Muscle of leg (tissue), 11 donors: Measurements from ENCODE around the gene KCNG3. TPM values are rescaled to one million over a fixed set of nuclear protein-coding genes. Genes with fewer than 3 reads are reported as not detected.

Experiments used
- DNase-seq: peaks from one replicate; pipeline ENCODE4 v3.0.0; 2013
- H3K27ac ChIP-seq: one replicate; pipeline ENCODE4 v1.5.1; 2013; ENCODE audit warnings: mild to moderate bottlenecking, low read length, control low read depth
- H3K27me3 ChIP-seq: one replicate; pipeline ENCODE4 v1.6.1; 2013; ENCODE audit warnings: low read length; ENCODE audit not compliant: control insufficient read depth, insufficient read depth
- H3K36me3 ChIP-seq: one replicate; pipeline ENCODE4 v1.6.1; 2013; ENCODE audit warnings: low read length; ENCODE audit not compliant: control insufficient read depth, insufficient read depth
- H3K4me1 ChIP-seq: one replicate; pipeline ENCODE4 v1.6.1; 2013; ENCODE audit warnings: low read length; ENCODE audit not compliant: control insufficient read depth, insufficient read depth
- H3K4me3 ChIP-seq: one replicate; pipeline ENCODE4 v1.5.1; 2013; ENCODE audit warnings: low read length, control low read depth
- H3K9me3 ChIP-seq: replicated peaks from 2 replicates; pipeline ENCODE4 v1.6.1; 2013; ENCODE audit warnings: low read depth, low read length; ENCODE audit not compliant: control insufficient read depth
- WGBS: methylation state at CpG from one replicate; pipeline ENCODE4 v1.1.5; 2013; ENCODE audit warnings: missing lambda C conversion rate; ENCODE audit not compliant: insufficient coverage; 5-methylcytosine and 5-hydroxymethylcytosine counted together
- polyA plus RNA-seq, 8 donors: library from polyadenylated mRNA; unstranded; fragments of 120-200 nt; gene quantifications; one replicate each; pipeline versions ENCODE4 v1.2.1 to v1.2.3, GENCODE V29; 2013; ENCODE audit warnings: inconsistent platforms in 1 of 8, low replicate concordance in 1 of 8; ENCODE audit not compliant: insufficient read length in 8 of 8, insufficient read depth in 1 of 8
- total RNA-seq: library from RNA; stranded (reverse); fragments of 120-200 nt; gene quantifications from one replicate; pipeline ENCODE4 v1.2.4, GENCODE V29; 2013

Gene KCNG3
- total and polyA plus RNA-seq, 9 donors: 0.04 to 0.09 TPM; not detected in 7

GRCh38 chr2:42510608-42511243, 16.9 kb upstream of the KCNG3 start:
- DNase-seq: no peak
- Histone ChIP-seq H3K4me3 (no peak overlapping the region), H3K27ac (no peak overlapping the region), H3K9me3 (no peaks in the 10 kb centered on the region), H3K4me1 (no peaks in the 10 kb centered on the region), H3K36me3 (no peaks in the 10 kb centered on the region), H3K27me3 (no peaks in the 10 kb centered on the region)
- no CpG with 5 or more reads among the region's 2 CpGs for WGBS

- no peak for DNase-seq
- no peaks in the 10 kb centered on the region for H3K27me3 ChIP-seq
- H3K27ac ChIP-seq: no peak overlapping the region
- no CpG with 5 or more reads among the region's 6 CpGs for WGBS
- H3K36me3 ChIP-seq: no peaks in the 10 kb centered on the region
- H3K4me1 ChIP-seq: no peaks in the 10 kb centered on the region
- H3K4me3 ChIP-seq: no peak overlapping the region
- H3K9me3 ChIP-seq: no peaks in the 10 kb centered on the region
Observed at GRCh38 chr2:42510191-42510590, 16.4 kb upstream of the KCNG3 start.

- Histone ChIP-seq H3K27me3 (no peaks in the 10 kb centered on the region), H3K27ac (no peak overlapping the region), H3K4me1 (no peaks in the 10 kb centered on the region), H3K9me3 (no peaks in the 10 kb centered on the region), H3K36me3 (no peaks in the 10 kb centered on the region), H3K4me3 (no peak overlapping the region)
- WGBS: 72% methylated on average over 5 of the region's 10 CpGs
- no peak for DNase-seq
Observed at GRCh38 chr2:42504364-42505230, 10.8 kb upstream of the KCNG3 start.

DNA sequence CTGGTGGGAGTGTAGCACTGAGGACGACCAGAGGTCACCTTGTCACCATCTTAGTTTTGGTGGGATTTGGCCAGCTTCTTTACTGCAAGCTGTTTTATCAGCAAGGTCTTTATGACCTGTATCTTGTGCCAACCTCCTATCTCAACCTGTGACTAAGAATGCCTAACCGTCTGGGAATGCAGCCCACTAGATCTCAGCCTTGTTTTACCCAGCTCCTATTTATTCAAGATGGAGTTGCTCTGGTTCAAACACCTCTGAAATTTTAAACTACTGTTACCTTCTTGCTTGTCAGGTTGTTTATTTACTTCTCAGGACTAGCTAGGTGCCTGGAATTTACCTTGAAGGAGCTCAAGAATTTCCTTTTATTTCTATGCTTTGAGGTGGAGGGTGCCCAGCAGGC, 9.5 kb upstream of the KCNG3 start:
- no peak overlapping the region for H3K27ac ChIP-seq
- no peaks in the 10 kb centered on the region for H3K9me3 ChIP-seq
- H3K4me1 ChIP-seq: no peaks in the 10 kb centered on the region
- WGBS: 83% methylated on average over 1 of the region's 2 CpGs
- H3K4me3 ChIP-seq: no peak overlapping the region
- H3K36me3 ChIP-seq: no peaks in the 10 kb centered on the region
- H3K27me3 ChIP-seq: no peaks in the 10 kb centered on the region
- DNase-seq: no peak

DNA sequence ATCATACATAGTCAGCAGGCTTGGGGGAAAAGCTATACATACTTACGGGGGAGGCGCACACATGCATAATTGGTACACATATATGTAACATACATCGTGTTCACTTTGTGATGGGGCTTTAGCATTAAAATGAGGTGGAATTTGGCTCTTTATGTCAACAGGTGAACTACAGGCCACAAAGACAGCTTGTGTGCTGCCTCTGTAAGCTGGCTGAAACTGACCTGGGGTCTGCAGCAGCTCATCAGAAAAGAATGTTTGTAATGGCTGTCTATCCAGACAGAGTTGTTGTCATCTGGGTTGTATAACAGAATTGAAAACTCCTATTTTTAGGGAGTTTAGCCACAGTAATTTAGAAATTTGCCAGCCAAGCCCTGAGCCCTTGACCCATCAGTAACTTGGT, 4.7 kb upstream of the KCNG3 start:
- no CpG with 5 or more reads among the region's 3 CpGs for WGBS
- Histone ChIP-seq H3K27ac (no peak overlapping the region), H3K36me3 (no peaks in the 10 kb centered on the region), H3K4me1 (peaks cover 8% of the 10 kb centered on the region), H3K9me3 (no peaks in the 10 kb centered on the region), H3K27me3 (peaks cover 17% of the 10 kb centered on the region), H3K4me3 (no peak overlapping the region)
- no peak for DNase-seq

DNA sequence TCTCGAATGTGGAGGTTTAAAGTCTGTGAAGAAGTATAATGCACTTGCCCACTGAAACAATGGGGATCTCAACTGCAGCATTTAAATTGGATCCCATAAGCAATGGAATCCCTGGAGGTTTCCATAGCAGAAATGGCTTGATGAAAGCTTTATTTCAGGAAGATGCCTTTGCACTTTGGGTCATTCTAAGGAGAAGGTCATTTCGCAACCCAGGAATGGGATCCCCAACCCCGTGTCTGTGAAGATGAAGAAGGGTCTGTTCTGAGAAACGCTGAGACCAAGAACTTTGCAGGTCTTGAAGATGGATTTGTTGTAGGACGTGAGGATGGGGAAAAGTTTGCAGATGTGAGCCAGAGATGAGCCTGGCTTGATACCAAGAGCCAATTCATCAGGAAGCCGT, 1.8 kb upstream of the KCNG3 start:
- Histone ChIP-seq H3K9me3 (no peaks in the 10 kb centered on the region), H3K27me3 (peaks cover 33% of the 10 kb centered on the region), H3K4me1 (peaks cover 11% of the 10 kb centered on the region), H3K36me3 (no peaks in the 10 kb centered on the region), H3K27ac (no peak overlapping the region), H3K4me3 (no peak overlapping the region)
- 58% methylated on average over 3 of the region's 6 CpGs for WGBS
- DNase-seq: no peak

DNA sequence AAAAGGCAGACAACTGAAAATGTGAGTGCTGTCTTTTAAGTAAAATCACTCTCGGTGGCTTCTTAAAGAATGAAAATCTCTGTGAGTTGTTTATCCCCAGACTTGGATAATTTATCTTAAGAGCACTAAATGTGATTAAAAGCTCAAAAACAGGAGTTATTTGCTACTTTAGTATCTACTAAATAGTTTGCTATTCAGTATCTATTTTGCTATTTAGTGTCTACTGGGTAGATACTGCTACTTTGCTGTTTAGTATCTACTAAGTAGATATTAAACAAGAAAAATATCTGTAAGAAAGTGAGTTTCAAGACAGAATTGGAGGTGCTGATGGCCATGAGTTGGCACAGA, 1.4 kb upstream of the KCNG3 start:
- Histone ChIP-seq H3K27ac (no peak overlapping the region), H3K27me3 (peaks cover 34% of the 10 kb centered on the region), H3K9me3 (no peaks in the 10 kb centered on the region), H3K4me3 (no peak overlapping the region), H3K4me1 (peaks cover 11% of the 10 kb centered on the region), H3K36me3 (no peaks in the 10 kb centered on the region)
- DNase-seq: no peak
- no CpG with 5 or more reads among the region's 1 CpG for WGBS

- WGBS: under 1% methylated on average over 47 of the region's 65 CpGs
- Histone ChIP-seq H3K4me3 (peak overlapping the region; percentile 42), H3K27ac (no peak overlapping the region), H3K36me3 (no peaks in the 10 kb centered on the region), H3K9me3 (no peaks in the 10 kb centered on the region), H3K27me3 (peaks cover 38% of the 10 kb centered on the region), H3K4me1 (peaks cover 11% of the 10 kb centered on the region)
- peak; percentile 84 for DNase-seq
Observed at GRCh38 chr2:42494355-42495233, 812 bp upstream of the KCNG3 start.

GRCh38 chr2:42492691-42493467, 903 bp downstream of the KCNG3 start:
- no peaks in the 10 kb centered on the region for H3K9me3 ChIP-seq
- H3K27ac ChIP-seq: no peak overlapping the region
- peaks cover 38% of the 10 kb centered on the region for H3K27me3 ChIP-seq
- peaks cover 11% of the 10 kb centered on the region for H3K4me1 ChIP-seq
- 2% methylated on average over 111 of the region's 111 CpGs for WGBS
- DNase-seq: peak; percentile 28
- no peak overlapping the region for H3K4me3 ChIP-seq
- H3K36me3 ChIP-seq: no peaks in the 10 kb centered on the region
